ENCODE data around the gene PRKCA. TPM values are rescaled to one million over a fixed set of nuclear protein-coding genes. Genes with fewer than 3 reads are reported as not detected.

PRKCA gene
- total and polyA plus RNA-seq, 2 experiments from 2014 or later: 6.4 to 35.4 TPM

DNA sequence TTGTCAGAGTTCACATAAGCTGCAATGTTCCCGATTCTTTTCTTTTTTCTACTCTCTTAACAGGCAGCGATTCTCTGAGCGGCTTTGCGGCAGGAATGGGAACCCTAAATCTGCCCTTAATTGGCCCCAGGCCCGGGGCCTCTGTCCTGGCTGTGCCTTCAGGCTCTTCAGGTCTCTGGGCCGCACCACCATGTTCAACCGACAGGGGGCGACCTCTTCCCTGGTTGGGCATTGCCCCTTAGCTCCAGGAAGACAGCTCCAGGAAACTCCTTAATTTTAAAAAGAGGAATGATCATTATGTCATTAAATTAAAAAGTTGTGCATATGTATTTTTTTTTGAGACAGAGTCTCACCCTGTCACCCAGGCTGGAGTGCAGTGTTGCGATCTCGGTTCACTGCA is 552.8 kb downstream of the PRKCA start:
- no peaks in the 10 kb centered on the region for H4K20me1 ChIP-seq (replicated peaks; ENCODE audit: insufficient read depth)
- H2AFZ ChIP-seq: no peak overlapping the region
- no peaks in the 10 kb centered on the region for H3K36me3 ChIP-seq (ENCODE audit: insufficient read depth)
- H3K27me3 ChIP-seq (ENCODE audit: insufficient read depth): no peaks in the 10 kb centered on the region
- no peak overlapping the region for H3K4me3 ChIP-seq
- Mint-ChIP-seq H3K36me3 (ENCODE audit: low read depth) (peaks cover 8% of the 10 kb centered on the region; the same call in 2 of the 3 replicates), H3K4me3 (no peak overlapping the region), H3K27ac (no peak overlapping the region), H3K4me1 (no peaks in the 10 kb centered on the region; the same call in 2 of the 3 replicates), H3K27me3 (ENCODE audit: insufficient read depth, low read depth, poor library complexity) (no peaks in the 10 kb centered on the region), H3K9me3 (peaks cover 15% of the 10 kb centered on the region; the same call in 2 of the 3 replicates)
- no peaks in the 10 kb centered on the region for H3F3A ChIP-seq (replicated peaks; ENCODE audit: low read depth)
- no peak overlapping the region for H3K27ac ChIP-seq (ENCODE audit: low read depth)
- H3K9me2 ChIP-seq (ENCODE audit: insufficient read depth): 0 out of 2 replicates have a peak, but pooled peaks cover 3% of the 10 kb centered on the region
- H3K4me1 ChIP-seq (ENCODE audit: insufficient read depth): no peaks in the 10 kb centered on the region
- ATAC-seq: peak; percentile 69
- H3K79me2 ChIP-seq (replicated peaks; ENCODE audit: insufficient read depth): no peaks in the 10 kb centered on the region
- DNase-seq (ENCODE audit: low spot score): peak; percentile 73
- no peak overlapping the region for H3K4me2 ChIP-seq
- TF ChIP-seq, protein P1, sequence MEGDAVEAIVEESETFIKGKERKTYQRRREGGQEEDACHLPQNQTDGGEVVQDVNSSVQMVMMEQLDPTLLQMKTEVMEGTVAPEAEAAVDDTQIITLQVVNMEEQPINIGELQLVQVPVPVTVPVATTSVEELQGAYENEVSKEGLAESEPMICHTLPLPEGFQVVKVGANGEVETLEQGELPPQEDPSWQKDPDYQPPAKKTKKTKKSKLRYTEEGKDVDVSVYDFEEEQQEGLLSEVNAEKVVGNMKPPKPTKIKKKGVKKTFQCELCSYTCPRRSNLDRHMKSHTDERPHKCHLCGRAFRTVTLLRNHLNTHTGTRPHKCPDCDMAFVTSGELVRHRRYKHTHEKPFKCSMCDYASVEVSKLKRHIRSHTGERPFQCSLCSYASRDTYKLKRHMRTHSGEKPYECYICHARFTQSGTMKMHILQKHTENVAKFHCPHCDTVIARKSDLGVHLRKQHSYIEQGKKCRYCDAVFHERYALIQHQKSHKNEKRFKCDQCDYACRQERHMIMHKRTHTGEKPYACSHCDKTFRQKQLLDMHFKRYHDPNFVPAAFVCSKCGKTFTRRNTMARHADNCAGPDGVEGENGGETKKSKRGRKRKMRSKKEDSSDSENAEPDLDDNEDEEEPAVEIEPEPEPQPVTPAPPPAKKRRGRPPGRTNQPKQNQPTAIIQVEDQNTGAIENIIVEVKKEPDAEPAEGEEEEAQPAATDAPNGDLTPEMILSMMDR (conservative IDR thresholded peaks at IDR 0.05; ENCODE audit: low read depth in 2 of 2): peak; percentile 76 to 90
- TF ChIP-seq ZNF114 (CRISPR knock-in tag; IDR thresholded peaks at IDR 0.05): no peak

DNA sequence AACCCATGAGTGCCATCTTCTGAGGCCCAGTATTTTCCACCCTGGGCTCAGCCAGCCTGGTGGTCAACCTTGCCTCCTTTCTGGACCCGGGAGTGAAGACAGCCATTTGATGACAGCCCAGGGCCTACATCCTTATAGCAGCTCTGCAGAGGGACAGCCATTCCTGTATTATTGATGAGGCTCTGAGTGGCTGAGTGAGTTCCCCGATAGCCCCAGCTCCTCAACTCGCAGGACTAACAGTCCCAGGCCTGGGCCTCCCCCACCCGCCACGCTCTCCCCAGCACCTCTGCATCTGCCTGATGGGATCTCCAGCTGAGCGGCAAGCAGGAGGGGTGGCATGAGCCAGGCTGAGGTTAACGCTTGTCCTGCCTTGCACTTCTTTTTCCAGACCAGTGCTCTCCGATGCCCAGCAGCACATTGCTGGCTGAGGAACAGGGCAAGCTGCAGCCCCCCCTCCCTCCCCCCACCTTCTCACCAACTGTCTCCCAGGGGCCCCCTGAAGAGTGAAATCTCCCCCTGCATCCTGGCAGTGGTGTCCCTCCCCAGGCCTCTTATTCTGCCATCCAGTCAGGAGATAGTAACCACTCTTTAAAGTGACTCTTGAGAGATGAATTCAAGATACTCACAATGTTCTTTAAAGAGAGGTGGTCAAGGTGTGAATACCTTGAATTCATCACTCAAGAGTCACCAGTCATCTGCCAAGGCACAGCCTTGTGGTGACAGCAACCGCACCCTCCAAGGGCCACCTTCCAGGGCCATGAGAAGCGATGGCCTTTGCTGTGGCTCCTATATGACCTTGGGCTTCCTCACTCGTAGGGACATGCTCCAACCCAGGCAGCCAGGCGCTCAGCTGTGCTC is 556.0 kb downstream of the PRKCA start:
- H3K27me3 ChIP-seq (ENCODE audit: insufficient read depth): no peaks in the 10 kb centered on the region
- H3K4me3 ChIP-seq: no peak overlapping the region
- ATAC-seq (no peak), DNase-seq (ENCODE audit: low spot score) (no peak)
- H2AFZ ChIP-seq: no peak overlapping the region
- H4K20me1 ChIP-seq (replicated peaks; ENCODE audit: insufficient read depth): no peaks in the 10 kb centered on the region
- Mint-ChIP-seq H3K36me3 (ENCODE audit: low read depth) (peaks cover 8% of the 10 kb centered on the region; the same call in 2 of the 3 replicates), H3K9me3 (peaks cover 15% of the 10 kb centered on the region; the same call in 2 of the 3 replicates), H3K4me1 (no peaks in the 10 kb centered on the region), H3K27ac (no peak overlapping the region), H3K27me3 (ENCODE audit: insufficient read depth, low read depth, poor library complexity) (peaks cover 2% of the 10 kb centered on the region), H3K4me3 (no peak overlapping the region)
- no peaks in the 10 kb centered on the region for H3K79me2 ChIP-seq (replicated peaks; ENCODE audit: insufficient read depth)
- H3K27ac ChIP-seq (ENCODE audit: low read depth): no peak overlapping the region
- 0 out of 2 replicates have a peak, but pooled peaks cover 3% of the 10 kb centered on the region for H3K9me2 ChIP-seq (ENCODE audit: insufficient read depth)
- no peaks in the 10 kb centered on the region for H3K4me1 ChIP-seq (ENCODE audit: insufficient read depth)
- H3K4me2 ChIP-seq: no peak overlapping the region
- TF ChIP-seq STAT1 (IDR thresholded peaks at IDR 0.05; ENCODE audit: unreplicated experiment) (no peak), NANOG (IDR thresholded peaks at IDR 0.05; ENCODE audit: borderline replicate concordance) (no peak)
- no peaks in the 10 kb centered on the region for H3K36me3 ChIP-seq (ENCODE audit: insufficient read depth)
- no peaks in the 10 kb centered on the region for H3F3A ChIP-seq (replicated peaks; ENCODE audit: low read depth)

DNA sequence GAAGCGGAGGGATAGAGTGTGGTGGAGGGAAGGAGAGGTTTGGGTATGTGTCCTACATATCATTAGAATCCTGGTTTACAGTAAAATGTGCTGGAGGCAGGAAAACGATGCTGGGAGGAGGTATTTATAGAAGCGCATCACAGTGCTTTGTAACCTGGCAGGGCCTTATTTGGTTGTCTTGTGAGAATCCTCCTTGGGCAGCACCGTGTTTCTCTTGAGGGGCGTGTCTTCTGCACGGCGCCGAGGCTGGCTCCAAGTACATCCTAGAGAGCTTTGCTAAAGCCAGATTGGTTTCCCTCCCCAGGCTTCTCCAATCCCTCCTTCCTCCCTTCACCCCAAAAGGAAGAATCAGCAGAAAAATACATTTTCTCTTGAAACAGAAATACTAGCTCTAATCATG is 556.9 kb downstream of the PRKCA start:
- no peak overlapping the region for H3K4me3 ChIP-seq
- Mint-ChIP-seq H3K27ac (no peak overlapping the region), H3K4me3 (no peak overlapping the region), H3K27me3 (ENCODE audit: insufficient read depth, low read depth, poor library complexity) (peaks cover 2% of the 10 kb centered on the region), H3K4me1 (no peaks in the 10 kb centered on the region), H3K36me3 (ENCODE audit: low read depth) (peaks cover 8% of the 10 kb centered on the region; the same call in 2 of the 3 replicates), H3K9me3 (peaks cover 9% of the 10 kb centered on the region; the same call in 2 of the 3 replicates)
- H3K4me2 ChIP-seq: no peak overlapping the region
- no peaks in the 10 kb centered on the region for H3K27me3 ChIP-seq (ENCODE audit: insufficient read depth)
- no peaks in the 10 kb centered on the region for H3F3A ChIP-seq (replicated peaks; ENCODE audit: low read depth)
- no peak overlapping the region for H2AFZ ChIP-seq
- H4K20me1 ChIP-seq (replicated peaks; ENCODE audit: insufficient read depth): no peaks in the 10 kb centered on the region
- ATAC-seq (no peak), DNase-seq (ENCODE audit: low spot score) (no peak)
- H3K4me1 ChIP-seq (ENCODE audit: insufficient read depth): no peaks in the 10 kb centered on the region
- no peaks in the 10 kb centered on the region for H3K36me3 ChIP-seq (ENCODE audit: insufficient read depth)
- H3K9me2 ChIP-seq (ENCODE audit: insufficient read depth): 0 out of 2 replicates have a peak, but pooled peaks cover 3% of the 10 kb centered on the region
- H3K79me2 ChIP-seq (replicated peaks; ENCODE audit: insufficient read depth): no peaks in the 10 kb centered on the region
- no peak overlapping the region for H3K27ac ChIP-seq (ENCODE audit: low read depth)
- TF ChIP-seq NANOG (IDR thresholded peaks at IDR 0.05; ENCODE audit: borderline replicate concordance) (no peak), CREB1 (CRISPR knock-in tag; IDR thresholded peaks at IDR 0.05; ENCODE audit: low read depth) (no peak)
- TF ChIP-seq, protein P2, sequence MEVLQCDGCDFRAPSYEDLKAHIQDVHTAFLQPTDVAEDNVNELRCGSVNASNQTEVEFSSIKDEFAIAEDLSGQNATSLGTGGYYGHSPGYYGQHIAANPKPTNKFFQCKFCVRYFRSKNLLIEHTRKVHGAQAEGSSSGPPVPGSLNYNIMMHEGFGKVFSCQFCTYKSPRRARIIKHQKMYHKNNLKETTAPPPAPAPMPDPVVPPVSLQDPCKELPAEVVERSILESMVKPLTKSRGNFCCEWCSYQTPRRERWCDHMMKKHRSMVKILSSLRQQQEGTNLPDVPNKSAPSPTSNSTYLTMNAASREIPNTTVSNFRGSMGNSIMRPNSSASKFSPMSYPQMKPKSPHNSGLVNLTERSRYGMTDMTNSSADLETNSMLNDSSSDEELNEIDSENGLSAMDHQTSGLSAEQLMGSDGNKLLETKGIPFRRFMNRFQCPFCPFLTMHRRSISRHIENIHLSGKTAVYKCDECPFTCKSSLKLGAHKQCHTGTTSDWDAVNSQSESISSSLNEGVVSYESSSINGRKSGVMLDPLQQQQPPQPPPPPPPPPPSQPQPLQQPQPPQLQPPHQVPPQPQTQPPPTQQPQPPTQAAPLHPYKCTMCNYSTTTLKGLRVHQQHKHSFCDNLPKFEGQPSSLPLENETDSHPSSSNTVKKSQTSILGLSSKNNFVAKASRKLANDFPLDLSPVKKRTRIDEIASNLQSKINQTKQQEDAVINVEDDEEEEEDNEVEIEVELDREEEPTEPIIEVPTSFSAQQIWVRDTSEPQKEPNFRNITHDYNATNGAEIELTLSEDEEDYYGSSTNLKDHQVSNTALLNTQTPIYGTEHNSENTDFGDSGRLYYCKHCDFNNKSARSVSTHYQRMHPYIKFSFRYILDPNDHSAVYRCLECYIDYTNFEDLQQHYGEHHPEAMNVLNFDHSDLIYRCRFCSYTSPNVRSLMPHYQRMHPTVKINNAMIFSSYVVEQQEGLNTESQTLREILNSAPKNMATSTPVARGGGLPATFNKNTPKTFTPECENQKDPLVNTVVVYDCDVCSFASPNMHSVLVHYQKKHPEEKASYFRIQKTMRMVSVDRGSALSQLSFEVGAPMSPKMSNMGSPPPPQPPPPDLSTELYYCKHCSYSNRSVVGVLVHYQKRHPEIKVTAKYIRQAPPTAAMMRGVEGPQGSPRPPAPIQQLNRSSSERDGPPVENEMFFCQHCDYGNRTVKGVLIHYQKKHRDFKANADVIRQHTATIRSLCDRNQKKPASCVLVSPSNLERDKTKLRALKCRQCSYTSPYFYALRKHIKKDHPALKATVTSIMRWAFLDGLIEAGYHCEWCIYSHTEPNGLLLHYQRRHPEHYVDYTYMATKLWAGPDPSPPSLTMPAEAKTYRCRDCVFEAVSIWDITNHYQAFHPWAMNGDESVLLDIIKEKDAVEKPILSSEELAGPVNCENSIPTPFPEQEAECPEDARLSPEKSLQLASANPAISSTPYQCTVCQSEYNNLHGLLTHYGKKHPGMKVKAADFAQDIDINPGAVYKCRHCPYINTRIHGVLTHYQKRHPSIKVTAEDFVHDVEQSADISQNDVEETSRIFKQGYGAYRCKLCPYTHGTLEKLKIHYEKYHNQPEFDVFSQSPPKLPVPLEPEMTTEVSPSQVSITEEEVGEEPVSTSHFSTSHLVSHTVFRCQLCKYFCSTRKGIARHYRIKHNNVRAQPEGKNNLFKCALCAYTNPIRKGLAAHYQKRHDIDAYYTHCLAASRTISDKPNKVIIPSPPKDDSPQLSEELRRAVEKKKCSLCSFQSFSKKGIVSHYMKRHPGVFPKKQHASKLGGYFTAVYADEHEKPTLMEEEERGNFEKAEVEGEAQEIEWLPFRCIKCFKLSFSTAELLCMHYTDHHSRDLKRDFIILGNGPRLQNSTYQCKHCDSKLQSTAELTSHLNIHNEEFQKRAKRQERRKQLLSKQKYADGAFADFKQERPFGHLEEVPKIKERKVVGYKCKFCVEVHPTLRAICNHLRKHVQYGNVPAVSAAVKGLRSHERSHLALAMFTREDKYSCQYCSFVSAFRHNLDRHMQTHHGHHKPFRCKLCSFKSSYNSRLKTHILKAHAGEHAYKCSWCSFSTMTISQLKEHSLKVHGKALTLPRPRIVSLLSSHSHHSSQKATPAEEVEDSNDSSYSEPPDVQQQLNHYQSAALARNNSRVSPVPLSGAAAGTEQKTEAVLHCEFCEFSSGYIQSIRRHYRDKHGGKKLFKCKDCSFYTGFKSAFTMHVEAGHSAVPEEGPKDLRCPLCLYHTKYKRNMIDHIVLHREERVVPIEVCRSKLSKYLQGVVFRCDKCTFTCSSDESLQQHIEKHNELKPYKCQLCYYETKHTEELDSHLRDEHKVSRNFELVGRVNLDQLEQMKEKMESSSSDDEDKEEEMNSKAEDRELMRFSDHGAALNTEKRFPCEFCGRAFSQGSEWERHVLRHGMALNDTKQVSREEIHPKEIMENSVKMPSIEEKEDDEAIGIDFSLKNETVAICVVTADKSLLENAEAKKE (CRISPR knock-in tag; IDR thresholded peaks at IDR 0.05): no peak
